ENCODE results near the gene IL27RA.

DNA sequence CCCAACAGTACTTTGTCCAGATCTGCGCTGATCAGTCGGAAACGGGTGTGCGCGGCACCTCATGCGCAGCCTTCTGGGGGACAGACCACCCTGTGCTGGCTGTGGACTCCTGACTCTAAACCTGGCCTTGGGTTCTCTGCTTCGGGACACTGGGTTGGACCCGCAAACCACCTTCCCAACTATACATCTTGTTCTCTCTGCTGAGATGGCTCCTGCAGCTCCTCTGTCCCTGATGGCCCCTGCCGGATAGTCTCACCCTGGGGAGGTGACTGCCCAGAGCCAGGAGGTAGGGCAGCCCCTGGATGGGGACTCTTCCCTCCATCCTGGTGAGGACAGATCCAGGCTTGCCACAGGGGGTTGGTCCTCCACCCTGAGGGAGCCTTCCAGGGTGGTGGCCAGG, 48.8 kb upstream of the IL27RA start:
- TF ChIP-seq, protein P1, sequence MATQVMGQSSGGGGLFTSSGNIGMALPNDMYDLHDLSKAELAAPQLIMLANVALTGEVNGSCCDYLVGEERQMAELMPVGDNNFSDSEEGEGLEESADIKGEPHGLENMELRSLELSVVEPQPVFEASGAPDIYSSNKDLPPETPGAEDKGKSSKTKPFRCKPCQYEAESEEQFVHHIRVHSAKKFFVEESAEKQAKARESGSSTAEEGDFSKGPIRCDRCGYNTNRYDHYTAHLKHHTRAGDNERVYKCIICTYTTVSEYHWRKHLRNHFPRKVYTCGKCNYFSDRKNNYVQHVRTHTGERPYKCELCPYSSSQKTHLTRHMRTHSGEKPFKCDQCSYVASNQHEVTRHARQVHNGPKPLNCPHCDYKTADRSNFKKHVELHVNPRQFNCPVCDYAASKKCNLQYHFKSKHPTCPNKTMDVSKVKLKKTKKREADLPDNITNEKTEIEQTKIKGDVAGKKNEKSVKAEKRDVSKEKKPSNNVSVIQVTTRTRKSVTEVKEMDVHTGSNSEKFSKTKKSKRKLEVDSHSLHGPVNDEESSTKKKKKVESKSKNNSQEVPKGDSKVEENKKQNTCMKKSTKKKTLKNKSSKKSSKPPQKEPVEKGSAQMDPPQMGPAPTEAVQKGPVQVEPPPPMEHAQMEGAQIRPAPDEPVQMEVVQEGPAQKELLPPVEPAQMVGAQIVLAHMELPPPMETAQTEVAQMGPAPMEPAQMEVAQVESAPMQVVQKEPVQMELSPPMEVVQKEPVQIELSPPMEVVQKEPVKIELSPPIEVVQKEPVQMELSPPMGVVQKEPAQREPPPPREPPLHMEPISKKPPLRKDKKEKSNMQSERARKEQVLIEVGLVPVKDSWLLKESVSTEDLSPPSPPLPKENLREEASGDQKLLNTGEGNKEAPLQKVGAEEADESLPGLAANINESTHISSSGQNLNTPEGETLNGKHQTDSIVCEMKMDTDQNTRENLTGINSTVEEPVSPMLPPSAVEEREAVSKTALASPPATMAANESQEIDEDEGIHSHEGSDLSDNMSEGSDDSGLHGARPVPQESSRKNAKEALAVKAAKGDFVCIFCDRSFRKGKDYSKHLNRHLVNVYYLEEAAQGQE (IDR thresholded peaks at IDR 0.05): no peak
- no peak for TF ChIP-seq RAD21 (conservative IDR thresholded peaks at IDR 0.05 in 1 of 2, IDR thresholded peaks at IDR 0.05 in 1 of 2)
- no peak for TF ChIP-seq POLR2A (IDR thresholded peaks at IDR 0.05; ENCODE audit: low read length)
- TF ChIP-seq, protein P2, sequence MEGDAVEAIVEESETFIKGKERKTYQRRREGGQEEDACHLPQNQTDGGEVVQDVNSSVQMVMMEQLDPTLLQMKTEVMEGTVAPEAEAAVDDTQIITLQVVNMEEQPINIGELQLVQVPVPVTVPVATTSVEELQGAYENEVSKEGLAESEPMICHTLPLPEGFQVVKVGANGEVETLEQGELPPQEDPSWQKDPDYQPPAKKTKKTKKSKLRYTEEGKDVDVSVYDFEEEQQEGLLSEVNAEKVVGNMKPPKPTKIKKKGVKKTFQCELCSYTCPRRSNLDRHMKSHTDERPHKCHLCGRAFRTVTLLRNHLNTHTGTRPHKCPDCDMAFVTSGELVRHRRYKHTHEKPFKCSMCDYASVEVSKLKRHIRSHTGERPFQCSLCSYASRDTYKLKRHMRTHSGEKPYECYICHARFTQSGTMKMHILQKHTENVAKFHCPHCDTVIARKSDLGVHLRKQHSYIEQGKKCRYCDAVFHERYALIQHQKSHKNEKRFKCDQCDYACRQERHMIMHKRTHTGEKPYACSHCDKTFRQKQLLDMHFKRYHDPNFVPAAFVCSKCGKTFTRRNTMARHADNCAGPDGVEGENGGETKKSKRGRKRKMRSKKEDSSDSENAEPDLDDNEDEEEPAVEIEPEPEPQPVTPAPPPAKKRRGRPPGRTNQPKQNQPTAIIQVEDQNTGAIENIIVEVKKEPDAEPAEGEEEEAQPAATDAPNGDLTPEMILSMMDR (IDR thresholded peaks at IDR 0.05): no peak
- TF ChIP-seq KDM1A (IDR thresholded peaks at IDR 0.05; ENCODE audit: low read depth): no peak
- TF ChIP-seq EP300 (IDR thresholded peaks at IDR 0.05): no peak
- TF ChIP-seq ZC3H11A (IDR thresholded peaks at IDR 0.05): no peak
- TF ChIP-seq, protein P3, sequence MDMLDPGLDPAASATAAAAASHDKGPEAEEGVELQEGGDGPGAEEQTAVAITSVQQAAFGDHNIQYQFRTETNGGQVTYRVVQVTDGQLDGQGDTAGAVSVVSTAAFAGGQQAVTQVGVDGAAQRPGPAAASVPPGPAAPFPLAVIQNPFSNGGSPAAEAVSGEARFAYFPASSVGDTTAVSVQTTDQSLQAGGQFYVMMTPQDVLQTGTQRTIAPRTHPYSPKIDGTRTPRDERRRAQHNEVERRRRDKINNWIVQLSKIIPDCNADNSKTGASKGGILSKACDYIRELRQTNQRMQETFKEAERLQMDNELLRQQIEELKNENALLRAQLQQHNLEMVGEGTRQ (IDR thresholded peaks at IDR 0.05): no peak
- no peak for TF ChIP-seq RFX5 (IDR thresholded peaks at IDR 0.05)
- TF ChIP-seq, protein P4, sequence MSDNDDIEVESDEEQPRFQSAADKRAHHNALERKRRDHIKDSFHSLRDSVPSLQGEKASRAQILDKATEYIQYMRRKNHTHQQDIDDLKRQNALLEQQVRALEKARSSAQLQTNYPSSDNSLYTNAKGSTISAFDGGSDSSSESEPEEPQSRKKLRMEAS (IDR thresholded peaks at IDR 0.05): no peak
- no peak for TF ChIP-seq ZNF302 (CRISPR knock-in tag; IDR thresholded peaks at IDR 0.05)
- no peak for TF ChIP-seq CEBPB (IDR thresholded peaks at IDR 0.05)

All from A549 (cell line).